ENCODE data around the gene COL27A1. TPM values are rescaled to one million over a fixed set of nuclear protein-coding genes. Genes with fewer than 3 reads are reported as not detected.

The COL27A1 gene
- polyA plus RNA-seq, 1 donor (not counting 4 experiments of a cell fraction or from before 2014, with no cell fraction given) = 14.0 TPM

DNA sequence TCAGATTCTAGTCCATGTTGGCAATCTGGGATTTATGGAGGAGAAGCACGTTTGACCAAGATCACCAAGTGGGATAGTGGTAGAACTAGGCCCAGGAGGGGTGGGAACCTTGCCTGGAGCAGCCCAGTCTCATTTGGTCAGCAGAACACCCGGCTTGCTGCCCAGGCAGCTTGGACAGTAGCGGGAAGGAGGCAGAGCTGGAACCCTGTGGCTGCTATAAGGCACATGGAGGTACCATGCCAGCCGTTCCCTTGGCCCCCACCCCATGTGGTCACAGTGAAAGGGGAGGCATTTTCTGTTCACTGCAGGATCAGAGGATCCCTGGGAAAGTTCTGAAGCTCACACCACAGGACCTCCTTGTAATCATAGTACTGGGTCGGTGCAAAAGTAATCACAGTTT lies 92.2 kb downstream of the COL27A1 start:
- Histone ChIP-seq H3K9ac (ENCODE audit: control insufficient read depth, extremely low read depth, insufficient read depth, low read length) (no peak overlapping the region), H3K4me1 (ENCODE audit: control insufficient read depth, extremely low read depth, insufficient read depth, low read length) (no peaks in the 10 kb centered on the region), H3K36me3 (ENCODE audit: control insufficient read depth in 2 of 2, extremely low read depth in 1 of 2, insufficient read depth in 2 of 2, low read length in 2 of 2) (peaks cover 0 to 12% of the 10 kb centered on the region in 2 experiments), H3K4me3 (ENCODE audit: control insufficient read depth in 2 of 3, extremely low read depth in 1 of 3, insufficient read depth in 2 of 3, low read depth in 1 of 3, low read length in 3 of 3) (no peak overlapping the region), H4K20me1 (ENCODE audit: control insufficient read depth, extremely low read depth, insufficient read depth, low read length) (no peaks in the 10 kb centered on the region), H3K4me2 (ENCODE audit: control insufficient read depth, extremely low read depth, insufficient read depth, low read depth, low read length) (no peak overlapping the region), H3K27me3 (ENCODE audit: control insufficient read depth, extremely low read depth, insufficient read depth, low read length) (no peaks in the 10 kb centered on the region), H3K9me1 (ENCODE audit: control insufficient read depth, extremely low read depth, insufficient read depth, low read length) (peaks cover 2% of the 10 kb centered on the region), H2AFZ (ENCODE audit: control insufficient read depth, low read length) (no peak overlapping the region), H3K9me3 (ENCODE audit: control insufficient read depth, low read depth, low read length) (no peaks in the 10 kb centered on the region), H3K27ac (ENCODE audit: control insufficient read depth, insufficient read depth, low read length) (no peak overlapping the region), H3K79me2 (ENCODE audit: control insufficient read depth, insufficient read depth, low read length) (no peaks in the 10 kb centered on the region)
- DNase-seq (ENCODE audit: low read depth, low spot score) (no peak), FAIRE-seq (no peak)
- no peak for TF ChIP-seq EZH2 (IDR thresholded peaks at IDR 0.05; ENCODE audit: low read length)
- TF ChIP-seq, protein P1, sequence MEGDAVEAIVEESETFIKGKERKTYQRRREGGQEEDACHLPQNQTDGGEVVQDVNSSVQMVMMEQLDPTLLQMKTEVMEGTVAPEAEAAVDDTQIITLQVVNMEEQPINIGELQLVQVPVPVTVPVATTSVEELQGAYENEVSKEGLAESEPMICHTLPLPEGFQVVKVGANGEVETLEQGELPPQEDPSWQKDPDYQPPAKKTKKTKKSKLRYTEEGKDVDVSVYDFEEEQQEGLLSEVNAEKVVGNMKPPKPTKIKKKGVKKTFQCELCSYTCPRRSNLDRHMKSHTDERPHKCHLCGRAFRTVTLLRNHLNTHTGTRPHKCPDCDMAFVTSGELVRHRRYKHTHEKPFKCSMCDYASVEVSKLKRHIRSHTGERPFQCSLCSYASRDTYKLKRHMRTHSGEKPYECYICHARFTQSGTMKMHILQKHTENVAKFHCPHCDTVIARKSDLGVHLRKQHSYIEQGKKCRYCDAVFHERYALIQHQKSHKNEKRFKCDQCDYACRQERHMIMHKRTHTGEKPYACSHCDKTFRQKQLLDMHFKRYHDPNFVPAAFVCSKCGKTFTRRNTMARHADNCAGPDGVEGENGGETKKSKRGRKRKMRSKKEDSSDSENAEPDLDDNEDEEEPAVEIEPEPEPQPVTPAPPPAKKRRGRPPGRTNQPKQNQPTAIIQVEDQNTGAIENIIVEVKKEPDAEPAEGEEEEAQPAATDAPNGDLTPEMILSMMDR (optimal IDR thresholded peaks at IDR 0.05 in 1 of 3, IDR thresholded peaks at IDR 0.05 in 1 of 3, conservative IDR thresholded peaks at IDR 0.05 in 1 of 3; ENCODE audit: extremely low read depth in 1 of 3, insufficient read depth in 2 of 3, low read length in 3 of 3) = no peak
- dilution Hi-C loops (cut with MboI; ENCODE audit: extremely low pct_ligation_motif_present, low sequenced_read_pairs) = no loop called here

DNA sequence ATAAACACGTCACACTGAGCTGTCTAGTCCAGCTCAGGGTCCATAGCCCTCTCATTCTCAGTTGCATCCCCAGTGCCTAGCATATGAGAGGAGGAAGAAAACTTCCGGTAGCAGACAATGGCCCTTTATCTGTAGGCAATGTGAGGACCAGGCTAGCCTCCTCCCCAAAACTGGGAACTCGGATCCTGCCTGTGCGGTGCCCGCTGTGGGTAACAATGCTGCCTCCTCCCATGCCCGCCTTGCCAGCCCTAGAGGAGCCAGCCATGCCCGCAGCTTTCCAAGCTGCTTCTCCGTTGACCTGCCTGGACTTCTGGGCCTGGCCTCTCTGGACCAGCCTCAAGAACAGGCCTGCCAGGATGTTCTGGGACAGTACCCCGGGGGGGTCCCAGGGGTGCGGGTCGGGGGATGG lies 93.0 kb downstream of the COL27A1 start:
- H4K20me1 ChIP-seq (ENCODE audit: control insufficient read depth, extremely low read depth, insufficient read depth, low read length) = no peaks in the 10 kb centered on the region
- no peaks in the 10 kb centered on the region for H3K4me1 ChIP-seq (ENCODE audit: control insufficient read depth, extremely low read depth, insufficient read depth, low read length)
- no peaks in the 10 kb centered on the region for H3K9me3 ChIP-seq (ENCODE audit: control insufficient read depth, low read depth, low read length)
- no peak overlapping the region for H2AFZ ChIP-seq (ENCODE audit: control insufficient read depth, low read length)
- H3K4me3 ChIP-seq (ENCODE audit: control insufficient read depth in 2 of 3, extremely low read depth in 1 of 3, insufficient read depth in 2 of 3, low read depth in 1 of 3, low read length in 3 of 3) = no peak overlapping the region
- H3K27me3 ChIP-seq (ENCODE audit: control insufficient read depth, extremely low read depth, insufficient read depth, low read length) = no peaks in the 10 kb centered on the region
- H3K4me2 ChIP-seq (ENCODE audit: control insufficient read depth, extremely low read depth, insufficient read depth, low read depth, low read length) = no peak overlapping the region
- TF ChIP-seq, protein P1 (optimal IDR thresholded peaks at IDR 0.05 in 1 of 3, IDR thresholded peaks at IDR 0.05 in 1 of 3, conservative IDR thresholded peaks at IDR 0.05 in 1 of 3; ENCODE audit: extremely low read depth in 1 of 3, insufficient read depth in 2 of 3, low read length in 3 of 3) = no peak
- no peak for TF ChIP-seq EZH2 (IDR thresholded peaks at IDR 0.05; ENCODE audit: low read length)
- peaks cover 2% of the 10 kb centered on the region for H3K9me1 ChIP-seq (ENCODE audit: control insufficient read depth, extremely low read depth, insufficient read depth, low read length)
- FAIRE-seq (no peak), DNase-seq (ENCODE audit: low read depth, low spot score) (no peak)
- peaks cover 0 to 10% of the 10 kb centered on the region in 2 experiments for H3K36me3 ChIP-seq (ENCODE audit: control insufficient read depth in 2 of 2, extremely low read depth in 1 of 2, insufficient read depth in 2 of 2, low read length in 2 of 2)
- dilution Hi-C loops (cut with MboI; ENCODE audit: extremely low pct_ligation_motif_present, low sequenced_read_pairs) = no loop called here
- H3K27ac ChIP-seq (ENCODE audit: control insufficient read depth, insufficient read depth, low read length) = no peak overlapping the region
- H3K9ac ChIP-seq (ENCODE audit: control insufficient read depth, extremely low read depth, insufficient read depth, low read length) = no peak overlapping the region
- no peaks in the 10 kb centered on the region for H3K79me2 ChIP-seq (ENCODE audit: control insufficient read depth, insufficient read depth, low read length)

All from keratinocyte (primary cell).